Hippocampal formation (tissue), 2 donors: Measurements from ENCODE around the gene WNT7B.

Experiments used
- DNase-seq, 2 donors: peaks; one replicate each; lab custom pipeline; 2025; lab: John Stamatoyannopoulos, UW

The WNT7B gene

DNA sequence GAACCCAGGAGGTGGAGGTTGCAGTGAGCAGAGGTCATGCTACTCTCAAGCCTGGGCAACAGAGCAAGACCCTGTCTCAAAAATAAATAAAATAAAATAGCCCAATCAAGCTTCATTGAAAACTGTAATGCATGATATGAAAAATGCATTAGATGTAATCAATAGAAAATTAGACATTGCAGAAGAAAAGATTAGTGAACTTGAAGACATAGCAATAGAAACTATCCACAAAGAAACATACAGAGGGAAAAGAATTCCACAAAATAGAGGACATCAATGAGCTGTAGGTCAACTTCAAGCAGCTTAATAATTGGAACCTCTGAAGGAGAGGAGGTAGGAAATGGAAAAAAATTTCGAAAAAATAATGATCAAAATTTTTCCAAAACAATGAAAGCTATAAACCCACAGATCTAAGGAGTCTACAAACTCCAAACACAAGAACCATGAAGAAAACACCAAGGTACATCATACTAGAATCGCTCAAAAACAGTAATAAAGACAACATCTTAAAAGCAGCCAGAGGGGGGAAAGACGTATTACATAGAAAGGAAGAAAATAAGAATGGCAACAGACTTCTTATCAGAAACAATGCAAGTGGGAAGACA lies 104.2 kb downstream of the WNT7B start:
- DNase-seq, result no peak

DNA sequence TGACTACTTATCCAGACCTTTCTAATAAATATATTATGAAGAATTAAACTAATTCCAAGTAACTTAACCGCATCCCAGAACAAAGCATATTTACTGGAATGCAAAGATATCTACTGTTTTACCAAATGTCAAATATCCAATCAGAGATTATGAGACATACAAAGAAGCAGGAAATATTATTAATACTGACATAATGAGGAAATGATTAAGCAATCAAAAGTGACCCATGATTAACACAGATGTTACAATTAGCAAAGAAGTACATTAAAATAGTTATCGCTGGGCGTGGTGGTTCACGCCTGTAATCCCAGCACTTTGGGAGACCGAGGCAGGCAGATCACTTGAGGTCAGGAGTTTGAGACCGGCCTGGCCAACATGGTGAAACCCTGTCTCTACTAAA lies 105.2 kb downstream of the WNT7B start:
- DNase-seq, result no peak
